OCI-LY3 (cell line): ENCODE results near the gene TRMT6.

ENCODE experiments used
- H2AFZ ChIP-seq: fragments of 200-600, 300-600 bp; shearing (Covaris generic); 2 replicates; pipeline ENCODE4 v1.6.0; 2014; ENCODE audit warnings: antibody characterized with exemption, low read depth, low read length
- H3K27ac ChIP-seq: fragments of 200-600, 300-600 bp; sonication (generic); 2 replicates; pipeline ENCODE4 v1.5.1; 2014; ENCODE audit warnings: mild to moderate bottlenecking, low read length, moderate library complexity, mixed read lengths
- H3K27me3 ChIP-seq: fragments of 200-600, 300-600 bp; sonication (generic); 2 replicates; pipeline ENCODE4 v1.6.1; 2014; ENCODE audit warnings: low read depth, low read length, mixed read lengths
- H3K36me3 ChIP-seq: fragments of 200-600, 300-600 bp; sonication (generic); replicated peaks from 2 replicates; pipeline ENCODE3; 2014; ENCODE audit warnings: low read depth, low read length, mixed read lengths
- H3K4me1 ChIP-seq: fragments of 300-600, 200-600 bp; sonication (generic); 2 replicates; pipeline ENCODE4 v1.6.1; 2014; ENCODE audit warnings: low read length, mixed read lengths
- H3K4me2 ChIP-seq: fragments of 200-600, 300-600 bp; sonication (generic); 2 replicates; pipeline ENCODE4 v1.6.1; 2014; ENCODE audit warnings: low read length, mixed read lengths
- H3K4me3 ChIP-seq: fragments of 300-600, 200-600 bp; sonication (generic); 2 replicates; pipeline ENCODE4 v1.5.1; 2014; ENCODE audit warnings: antibody characterized with exemption, mild to moderate bottlenecking, low read length, moderate library complexity
- H3K79me2 ChIP-seq: fragments of 300-600, 200-600 bp; shearing (Covaris generic); 2 replicates; pipeline ENCODE4 v1.6.1; 2014; ENCODE audit warnings: mild to moderate bottlenecking, low read length, mixed read lengths
- H3K9ac ChIP-seq: fragments of 300-600, 200-600 bp; shearing (Covaris generic); 2 replicates; pipeline ENCODE4 v1.6.0; 2014; ENCODE audit warnings: mild to moderate bottlenecking, low read length, moderate library complexity
- H3K9me3 ChIP-seq: fragments of 200-600, 300-600 bp; shearing (Covaris generic); 2 replicates; pipeline ENCODE4 v1.6.1; 2014; ENCODE audit warnings: low read length, mixed read lengths; ENCODE audit not compliant: insufficient read depth
- H4K20me1 ChIP-seq: fragments of 200-600, 300-600 bp; sonication (generic); 2 replicates; pipeline ENCODE4 v1.6.1; 2016; ENCODE audit warnings: low read length, mixed read lengths; ENCODE audit not compliant: insufficient read depth
- CTCF ChIP-seq: fragments of 200-600, 300-600 bp; sonication (generic); IDR thresholded peaks from 2 replicates; pipeline ENCODE4 v1.5.1; 2014; ENCODE audit warnings: antibody characterized with exemption, low read length, low read depth
- EZH2phosphoT487 ChIP-seq: fragments of 200-600 bp; shearing (Covaris generic); IDR thresholded peaks from 2 replicates; pipeline ENCODE4 v1.6.1; 2018; ENCODE audit warnings: antibody characterized with exemption, mixed run types, low read depth

TRMT6 gene

DNA sequence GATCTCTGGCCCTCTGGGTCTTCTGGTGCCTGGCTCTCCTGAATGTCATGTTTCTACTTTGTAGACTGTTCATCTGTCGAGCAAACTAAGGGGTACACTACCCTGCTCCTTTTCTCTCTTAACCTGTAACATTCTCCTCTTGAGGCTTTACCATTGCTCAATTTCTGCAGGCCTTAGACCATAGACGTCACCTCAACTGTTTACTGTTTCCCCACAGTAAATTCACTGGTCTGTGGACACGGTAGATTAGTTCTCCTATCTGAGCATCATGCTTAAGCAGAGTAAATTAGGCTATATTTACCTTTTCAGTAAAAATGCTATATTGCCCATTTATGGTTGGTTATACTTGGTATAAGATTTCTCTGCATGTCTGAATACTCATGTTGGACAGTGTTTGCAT, 40.6 kb upstream of the TRMT6 start:
- H3K27me3 ChIP-seq: no peaks in the 10 kb centered on the region
- H3K36me3 ChIP-seq: peaks cover 59% of the 10 kb centered on the region
- no peak overlapping the region for H2AFZ ChIP-seq
- H4K20me1 ChIP-seq: no peaks in the 10 kb centered on the region
- no peak for TF ChIP-seq EZH2phosphoT487
- no peak for TF ChIP-seq CTCF
- H3K9ac ChIP-seq: no peak overlapping the region
- H3K9me3 ChIP-seq: no peaks in the 10 kb centered on the region
- H3K4me2 ChIP-seq: no peak overlapping the region
- H3K4me1 ChIP-seq: no peaks in the 10 kb centered on the region
- no peaks in the 10 kb centered on the region for H3K79me2 ChIP-seq
- H3K4me3 ChIP-seq: no peak overlapping the region
- H3K27ac ChIP-seq: no peak overlapping the region

GRCh38 chr20:5989539-5989938, 39.2 kb upstream of the TRMT6 start:
- no peaks in the 10 kb centered on the region for H3K4me1 ChIP-seq
- H3K9ac ChIP-seq: no peak overlapping the region
- H3K27ac ChIP-seq: no peak overlapping the region
- H3K27me3 ChIP-seq: no peaks in the 10 kb centered on the region
- peaks cover 57% of the 10 kb centered on the region for H3K36me3 ChIP-seq
- no peaks in the 10 kb centered on the region for H4K20me1 ChIP-seq
- H3K79me2 ChIP-seq: no peaks in the 10 kb centered on the region
- H3K4me2 ChIP-seq: no peak overlapping the region
- H2AFZ ChIP-seq: no peak overlapping the region
- TF ChIP-seq CTCF (no peak; the same call in 1 of the 2 replicates), EZH2phosphoT487 (no peak)
- H3K9me3 ChIP-seq: no peaks in the 10 kb centered on the region
- no peak overlapping the region for H3K4me3 ChIP-seq

- no peaks in the 10 kb centered on the region for H3K4me1 ChIP-seq
- no peak overlapping the region for H3K4me2 ChIP-seq
- H3K27ac ChIP-seq: no peak overlapping the region
- H3K9ac ChIP-seq: no peak overlapping the region
- TF ChIP-seq EZH2phosphoT487 (no peak), CTCF (no peak)
- peaks cover 61% of the 10 kb centered on the region for H3K36me3 ChIP-seq
- no peaks in the 10 kb centered on the region for H4K20me1 ChIP-seq
- no peaks in the 10 kb centered on the region for H3K79me2 ChIP-seq
- H3K4me3 ChIP-seq: no peak overlapping the region
- no peak overlapping the region for H2AFZ ChIP-seq
- H3K27me3 ChIP-seq: no peaks in the 10 kb centered on the region
- H3K9me3 ChIP-seq: no peaks in the 10 kb centered on the region
Measured at GRCh38 chr20:5987383-5987782, 37.0 kb upstream of the TRMT6 start.

GRCh38 chr20:5980720-5981538, 30.6 kb upstream of the TRMT6 start:
- no peak overlapping the region for H3K27ac ChIP-seq
- no peaks in the 10 kb centered on the region for H3K27me3 ChIP-seq
- H4K20me1 ChIP-seq: no peaks in the 10 kb centered on the region
- H3K79me2 ChIP-seq: no peaks in the 10 kb centered on the region
- H3K4me3 ChIP-seq: no peak overlapping the region
- no peak overlapping the region for H3K4me2 ChIP-seq
- H2AFZ ChIP-seq: no peak overlapping the region
- H3K9ac ChIP-seq: no peak overlapping the region
- TF ChIP-seq EZH2phosphoT487 (no peak), CTCF (no peak)
- peaks cover 49% of the 10 kb centered on the region for H3K36me3 ChIP-seq
- no peaks in the 10 kb centered on the region for H3K4me1 ChIP-seq
- no peaks in the 10 kb centered on the region for H3K9me3 ChIP-seq
